GM18526 (cell line): ENCODE results near the gene PPIP5K1.

Experiments used
- POLR2A ChIP-seq: IDR thresholded peaks from 3 replicates; pipeline ENCODE4 v1.6.1; 2011; ENCODE audit not compliant: insufficient read length; ENCODE audit errors: extremely low read depth

Gene PPIP5K1

DNA sequence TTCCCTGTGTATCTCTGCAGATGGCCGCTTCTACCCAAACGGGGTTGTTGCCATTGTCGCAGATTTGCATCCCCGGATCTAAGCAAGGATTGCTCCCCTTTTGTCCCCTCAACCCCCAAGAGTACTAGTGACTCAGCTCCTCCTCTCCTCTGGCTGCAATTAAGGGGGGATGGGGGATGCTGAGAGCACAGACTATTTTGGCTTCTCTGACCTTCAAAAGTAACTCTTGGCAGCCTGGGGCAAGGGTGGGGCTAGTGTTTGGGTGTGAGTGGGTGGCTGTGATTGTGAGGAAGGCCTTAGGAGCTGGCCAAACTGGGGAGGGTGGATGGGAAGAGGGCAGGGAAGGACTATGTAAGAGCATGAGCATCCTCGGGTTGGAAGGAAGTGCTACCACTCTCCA lies 73.8 kb downstream of the PPIP5K1 start:
- TF ChIP-seq POLR2A = no peak

DNA sequence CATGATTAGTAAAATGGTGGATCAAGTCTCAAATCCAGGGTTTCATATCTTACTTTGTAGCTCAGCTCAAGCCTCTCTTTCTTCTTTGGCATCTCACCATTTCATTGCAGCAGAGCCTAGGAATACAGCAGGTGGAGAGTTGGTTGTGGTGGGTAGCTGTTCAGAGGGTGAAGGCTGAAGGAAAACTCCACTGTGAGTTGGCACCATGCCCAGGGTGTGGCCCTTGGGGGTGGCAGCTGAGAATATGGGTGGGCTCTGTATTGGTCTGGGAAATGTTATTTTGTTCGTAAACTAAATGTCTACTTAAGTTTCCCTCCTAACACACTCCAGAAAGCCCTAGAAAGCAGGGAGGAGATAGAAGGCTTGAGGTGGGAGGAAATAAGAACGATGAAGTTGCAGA lies 74.3 kb downstream of the PPIP5K1 start:
- TF ChIP-seq POLR2A = no peak

DNA sequence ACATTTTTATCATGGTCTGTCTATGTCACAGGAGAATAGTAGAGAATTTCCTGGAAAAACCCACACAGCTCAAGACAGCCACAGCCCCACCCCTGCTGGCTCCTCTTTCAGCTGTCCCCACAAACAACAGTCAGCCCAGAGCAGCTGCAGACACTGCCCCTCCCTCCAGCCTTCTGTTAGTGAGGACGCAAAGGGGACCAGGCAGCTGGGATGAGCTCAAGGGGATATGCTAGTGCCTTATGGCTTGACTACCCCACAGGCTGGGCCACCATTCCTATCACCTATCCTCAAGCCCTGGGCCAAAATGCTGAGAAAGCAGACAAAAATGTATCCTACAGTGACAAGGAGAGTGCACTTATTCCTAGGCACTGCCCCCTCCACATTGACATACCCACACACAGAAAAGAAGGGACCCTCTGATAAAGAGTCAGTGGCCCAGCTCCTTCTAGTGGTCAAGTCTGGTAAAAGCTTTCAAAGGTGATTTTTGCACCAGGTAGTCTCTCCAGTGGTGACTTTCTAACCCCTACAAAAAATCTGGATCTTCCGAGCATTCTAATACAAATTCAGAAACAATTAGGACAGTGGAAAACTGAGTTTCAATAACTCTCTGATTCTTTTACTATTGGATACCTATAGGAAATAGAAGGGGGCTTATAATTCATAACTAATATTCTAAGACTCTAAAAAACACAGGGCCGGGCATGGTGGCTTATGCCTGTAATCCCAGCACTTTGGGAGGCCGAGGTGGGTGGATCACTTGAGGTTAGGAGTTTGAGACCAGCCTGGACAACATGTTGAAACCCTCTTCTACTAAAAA lies 75.6 kb downstream of the PPIP5K1 start:
- TF ChIP-seq POLR2A = no peak

DNA sequence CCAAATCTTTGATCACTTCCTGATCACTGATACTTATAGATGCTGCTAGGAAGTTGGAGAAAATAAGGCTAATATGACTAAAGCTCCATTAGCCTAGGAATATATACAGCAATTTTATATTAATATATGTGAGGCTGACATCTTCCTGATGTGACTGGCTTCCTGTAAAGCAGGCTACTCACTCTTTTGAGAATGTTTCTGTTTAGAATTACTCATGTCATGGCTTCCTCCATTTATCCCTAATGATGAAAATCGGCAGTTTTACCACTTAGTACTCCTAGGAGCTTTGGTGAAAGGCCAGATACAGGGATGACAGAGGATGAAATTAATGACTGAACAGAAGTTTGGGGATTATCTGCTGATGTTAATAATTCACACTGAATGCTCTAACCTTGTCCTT lies 76.5 kb downstream of the PPIP5K1 start:
- TF ChIP-seq POLR2A = no peak

DNA sequence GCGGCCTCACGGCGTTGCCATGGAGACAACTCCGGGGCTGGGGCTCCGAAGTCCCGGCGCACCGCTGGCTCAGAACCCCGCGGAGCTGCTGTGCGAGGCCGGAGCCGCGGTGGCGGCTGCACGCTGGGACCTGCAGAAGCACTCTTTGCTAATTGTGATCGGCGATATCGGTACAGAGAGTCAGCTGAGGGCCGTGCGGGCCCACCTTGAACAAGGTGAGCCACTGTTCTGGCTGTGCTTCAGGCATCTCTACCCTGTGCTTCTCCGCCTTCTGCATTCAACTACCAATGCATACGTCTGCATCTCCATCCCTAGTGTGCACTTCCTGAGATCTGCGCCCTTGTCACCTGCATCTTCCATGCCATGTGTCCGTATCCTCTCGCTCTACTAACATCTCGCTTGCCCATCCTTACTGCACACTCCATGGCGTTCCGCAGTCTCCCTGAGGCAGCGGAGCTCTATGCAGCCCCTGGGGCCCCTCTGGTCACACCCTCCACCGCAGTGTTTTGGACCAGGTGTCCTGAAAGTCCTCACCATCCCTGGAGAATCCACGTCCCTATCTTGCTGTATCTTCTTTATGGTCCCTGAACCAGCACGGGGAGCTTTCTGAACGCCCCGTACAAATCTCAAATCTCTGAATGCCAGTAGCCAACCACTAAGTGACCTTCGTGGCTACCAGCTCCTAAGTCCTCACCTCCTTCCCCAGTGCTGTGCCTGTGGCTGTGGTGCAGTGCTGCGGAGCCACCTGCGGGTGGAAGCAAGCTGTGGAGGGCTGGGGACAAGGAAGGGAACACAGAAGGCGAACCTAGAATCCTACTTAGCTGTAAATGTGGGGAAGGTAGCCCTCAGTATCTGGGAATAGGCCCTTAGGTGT lies 78.8 kb downstream of the PPIP5K1 start:
- TF ChIP-seq POLR2A = no peak

DNA sequence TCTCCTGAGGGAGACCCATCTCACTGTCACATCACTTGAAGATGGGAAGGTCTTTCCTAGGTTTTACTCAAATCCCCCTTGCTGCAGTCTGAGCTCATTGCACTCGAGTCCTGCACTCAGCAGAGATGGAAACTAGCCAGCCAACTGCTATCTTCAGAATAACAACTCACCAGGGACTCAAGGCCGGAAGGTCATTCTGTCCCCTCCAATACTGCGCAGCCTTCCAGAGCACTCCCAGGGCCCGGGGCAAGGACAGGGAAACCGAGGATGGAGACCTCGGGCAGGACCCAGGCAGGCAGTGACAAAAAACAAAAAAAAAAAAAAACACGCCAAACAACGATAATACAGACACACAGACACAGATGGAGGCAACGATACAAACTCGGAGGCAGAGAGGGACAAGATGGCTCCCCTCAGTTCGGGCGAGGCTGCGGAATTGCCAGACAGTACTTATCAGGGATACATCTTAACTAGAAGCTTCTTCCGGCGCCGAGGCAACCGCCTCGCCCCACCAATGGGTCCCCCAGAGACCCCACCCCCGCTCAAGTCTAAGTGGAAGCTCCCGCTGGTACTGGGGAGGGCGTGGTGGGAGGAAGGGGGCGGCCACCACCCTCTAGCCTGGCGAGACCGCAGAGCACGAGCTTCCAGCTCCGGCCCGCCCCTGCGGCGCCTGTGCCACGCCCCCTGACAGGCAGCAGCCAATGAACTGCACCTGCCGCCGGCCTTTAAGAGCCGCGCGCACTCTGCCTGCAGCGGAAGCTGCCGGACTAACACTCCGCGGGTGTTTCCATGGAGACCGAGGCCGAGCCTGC lies 79.6 kb downstream of the PPIP5K1 start:
- no peak for TF ChIP-seq POLR2A

DNA sequence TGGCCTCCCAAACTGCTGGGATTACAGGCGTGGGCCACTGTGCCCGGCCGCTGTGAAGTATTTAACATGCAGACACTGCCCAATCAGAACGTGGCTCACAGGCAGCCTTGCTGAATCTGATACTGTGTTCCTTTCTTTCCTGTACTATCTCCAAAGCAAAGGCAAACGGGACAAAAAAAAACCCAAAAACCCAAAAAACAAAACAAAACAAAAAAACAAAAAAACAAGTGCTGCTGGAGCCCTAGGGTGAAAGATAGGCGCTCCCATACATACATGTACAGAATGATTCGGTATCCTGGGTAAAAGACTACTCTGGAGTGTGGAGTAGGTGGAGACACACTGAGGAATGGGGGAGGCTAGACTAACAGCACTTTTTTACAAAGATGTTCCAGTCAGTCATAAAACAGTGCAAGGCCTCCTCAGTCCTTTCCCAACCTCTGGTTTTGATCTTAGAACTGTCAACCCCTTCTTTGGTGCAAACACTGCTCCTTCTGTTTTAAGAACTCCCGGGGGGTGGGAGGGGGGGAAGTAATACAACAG lies 80.3 kb downstream of the PPIP5K1 start:
- TF ChIP-seq POLR2A = no peak

DNA sequence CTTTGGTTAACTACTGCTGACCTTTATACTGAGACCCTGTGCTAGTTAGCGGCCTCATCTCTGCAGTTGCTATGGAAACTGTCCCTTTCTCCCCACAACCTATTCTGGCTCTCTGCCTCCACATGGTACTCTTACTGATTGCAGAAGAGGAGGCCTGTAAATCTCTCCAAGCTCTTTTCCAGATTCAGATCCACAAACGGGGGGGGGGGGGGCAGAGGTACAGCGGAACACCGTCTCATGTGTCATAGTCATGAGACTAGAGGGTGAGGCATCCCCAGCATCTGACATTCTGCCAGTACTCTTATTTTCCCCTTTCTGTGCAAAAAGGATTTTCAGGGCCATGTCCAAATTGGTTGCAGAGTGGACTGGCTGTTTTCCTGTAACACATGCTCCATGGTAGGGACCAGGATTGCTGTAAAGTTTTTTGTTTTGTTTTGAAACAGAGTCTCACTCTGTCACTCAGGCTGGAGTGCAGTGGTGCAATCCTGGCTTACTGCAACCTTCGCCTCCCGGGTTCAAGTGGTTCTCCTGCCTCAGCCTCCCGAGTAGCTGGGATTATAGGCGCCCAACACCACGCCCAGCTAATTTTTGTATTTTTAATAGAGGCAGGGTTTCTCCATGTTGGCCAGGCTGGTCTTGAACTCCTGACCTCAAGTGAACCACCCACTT lies 80.9 kb downstream of the PPIP5K1 start:
- no peak for TF ChIP-seq POLR2A

DNA sequence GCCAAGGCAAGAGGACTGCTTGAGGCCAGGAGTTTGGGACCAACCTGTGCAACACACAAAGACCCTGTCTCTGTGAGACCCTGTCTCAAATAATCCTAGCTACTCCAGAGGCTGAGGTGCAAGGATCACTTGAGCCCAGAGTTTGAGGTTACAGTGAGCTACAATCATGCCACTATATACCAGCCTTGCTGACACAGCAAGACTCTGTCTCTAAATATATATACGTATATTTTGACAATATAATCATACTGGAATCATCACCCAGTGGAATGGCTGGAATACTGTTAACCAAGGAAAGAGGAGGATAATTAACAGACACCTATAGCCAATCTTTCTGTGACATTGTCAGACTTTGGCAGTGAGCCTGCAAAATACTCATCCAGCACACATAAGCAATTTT lies 81.6 kb downstream of the PPIP5K1 start:
- no peak for TF ChIP-seq POLR2A

DNA sequence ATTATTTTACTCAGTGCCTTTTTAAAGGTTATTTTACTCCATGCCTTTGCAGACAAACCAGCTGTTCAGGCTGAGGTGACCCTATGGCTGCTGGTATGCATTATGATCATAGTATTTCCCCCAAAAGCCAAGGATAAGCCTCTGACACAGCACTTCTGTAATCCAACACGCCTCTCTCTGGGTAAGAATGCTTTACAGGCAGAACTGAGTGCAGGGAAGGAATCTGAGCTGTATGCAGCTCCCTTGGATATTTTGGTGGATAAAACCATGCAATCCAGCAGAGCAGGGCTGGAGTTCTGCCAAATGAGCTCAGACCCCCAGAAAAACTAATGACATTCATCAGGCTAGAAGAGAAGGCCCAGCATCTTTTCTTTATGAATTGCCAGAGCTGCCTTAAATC lies 84.3 kb downstream of the PPIP5K1 start:
- no peak for TF ChIP-seq POLR2A

DNA sequence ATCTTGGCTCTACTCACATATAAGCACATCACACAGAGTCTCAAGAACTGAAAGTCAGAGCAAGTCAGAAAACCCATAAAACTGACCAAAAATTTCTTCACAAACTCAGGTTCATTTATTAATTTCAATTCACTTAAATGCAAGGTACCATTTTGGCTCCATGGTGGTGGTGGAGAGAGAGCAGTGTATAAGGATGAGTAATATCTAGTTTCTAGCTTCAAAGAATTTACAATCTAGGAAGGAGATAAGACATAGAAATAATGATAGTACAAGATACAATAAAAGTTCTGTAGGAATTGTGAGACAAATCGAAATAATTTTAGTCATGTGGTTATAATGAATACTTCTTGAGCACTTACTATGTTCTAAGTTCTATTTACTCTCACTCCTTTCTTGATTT lies 90.4 kb downstream of the PPIP5K1 start:
- no peak for TF ChIP-seq POLR2A

DNA sequence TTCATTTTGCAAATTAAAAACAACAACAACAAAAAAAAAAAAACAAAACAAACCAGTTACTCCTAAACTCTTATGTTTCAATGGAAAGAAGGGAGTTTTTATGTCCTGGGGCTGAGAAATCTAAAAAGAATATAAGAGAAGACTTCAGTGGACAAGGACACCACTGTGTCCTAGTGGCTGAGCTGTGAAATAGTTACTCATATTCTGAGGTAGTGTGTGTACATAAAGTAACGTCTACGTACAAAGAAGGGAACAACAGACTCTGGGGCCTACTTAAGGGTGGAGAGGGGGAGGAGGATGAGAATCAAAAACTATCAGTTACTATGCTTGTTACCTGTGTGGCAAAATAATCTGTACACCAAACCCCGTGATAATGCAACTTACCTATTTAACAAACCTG lies 91.0 kb downstream of the PPIP5K1 start:
- no peak for TF ChIP-seq POLR2A

DNA sequence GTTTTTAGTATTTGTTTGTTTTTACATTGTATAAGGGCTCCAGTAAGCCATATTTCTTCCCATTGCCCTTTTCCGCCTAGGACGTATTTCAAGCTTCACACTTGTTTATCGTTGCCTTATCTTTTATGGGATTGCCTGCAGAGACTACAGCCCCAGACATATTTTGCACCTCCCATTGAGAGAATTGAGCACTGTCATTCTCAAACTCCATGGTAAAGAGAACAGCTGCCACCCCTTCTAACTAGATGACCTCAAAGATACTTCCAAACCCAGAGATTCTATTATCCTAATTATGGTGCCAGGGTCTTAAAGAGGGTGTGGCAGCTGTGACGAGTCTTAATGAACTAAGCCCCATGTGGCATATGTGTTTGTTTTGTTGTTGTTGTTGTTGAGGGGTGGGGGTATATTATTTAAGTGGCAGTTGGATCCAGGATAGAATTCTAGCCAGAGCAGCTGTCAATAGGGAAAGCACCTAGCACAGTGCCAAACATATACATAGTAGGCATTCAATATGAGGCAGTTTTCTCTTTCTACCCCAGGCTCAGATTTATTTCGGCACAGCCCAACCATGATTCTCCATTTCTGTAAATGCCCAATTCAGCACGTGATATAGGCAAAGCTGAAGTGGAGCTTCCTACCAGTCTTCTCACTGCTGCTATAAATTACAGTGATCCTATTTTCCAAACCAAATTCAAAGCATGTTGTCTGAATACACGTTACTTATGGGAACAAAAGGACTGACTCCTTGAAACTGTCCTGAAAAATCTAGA lies 96.1 kb downstream of the PPIP5K1 start:
- TF ChIP-seq POLR2A = no peak
